H1 (cell line): ENCODE data around the gene MARCHF3. TPM values are rescaled to one million over a fixed set of nuclear protein-coding genes. Genes with fewer than 3 reads are reported as not detected.

Source experiments
- CTBP2 ChIP-seq: IDR thresholded peaks from 2 replicates; pipeline ENCODE4 v1.7.0; 2011; ENCODE audit warnings: borderline replicate concordance, mild to moderate bottlenecking, moderate library complexity, mixed read lengths, low read length; ENCODE audit not compliant: insufficient read depth, insufficient read length
- polyA plus RNA-seq, 7 experiments: library from polyadenylated mRNA; depleted of rRNA in 3 of 7; stranded (reverse) in 5 of 7; unstranded in 2 of 7; fragments of >200 nt in 5 of 7; fragments of 200-250 nt in 2 of 7; gene quantifications; 1 replicate in 5 of 7; 2 replicates in 1 of 7; 4 replicates in 1 of 7; pipeline versions ENCODE4 v1.2.1 to v1.2.3, GENCODE V29; 2011 to 2013; ENCODE audit warnings: missing spikeins in 2 of 7, mixed read lengths in 2 of 7
- total RNA-seq: library from RNA; stranded (reverse); fragmentation: NEBNext Ultra II Directional; extraction: Animal tissue kit (Norgen Biotek cat#: 25700); gene quantifications from 2 replicates; pipeline ENCODE4 v1.2.1, GENCODE V29; 2021

The MARCHF3 gene
- total and polyA plus RNA-seq, 2 of the 8 experiments (the other 6 are each of a cell fraction or from before 2014, with no cell fraction given), result 12.0 to 16.9 TPM

DNA sequence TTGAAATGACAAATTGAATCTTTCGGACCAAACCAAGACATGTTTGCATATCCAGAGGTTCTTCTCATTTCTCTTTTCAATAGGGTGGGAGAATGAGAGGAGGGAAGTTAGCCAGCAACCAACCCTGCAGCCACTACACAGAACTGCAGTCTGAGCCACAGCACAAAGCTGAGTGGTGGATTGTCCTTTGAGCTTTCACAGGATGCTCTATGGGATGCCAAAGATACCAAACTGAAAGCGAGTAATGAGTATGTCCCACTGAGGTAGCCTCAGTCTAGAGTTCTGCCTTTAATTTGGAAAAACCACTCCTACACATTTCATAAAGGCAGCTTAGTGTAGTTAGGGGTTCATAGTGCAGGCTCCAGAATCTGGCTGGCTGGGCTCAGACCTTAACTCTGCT, 114.9 kb downstream of the MARCHF3 start (continued):
- TF ChIP-seq CTBP2, result no peak
- TF ChIP-seq, all 59 proteins: peak for 0
